ENCODE data around the gene TSPOAP1. TPM values are rescaled to one million over a fixed set of nuclear protein-coding genes. Genes with fewer than 3 reads are reported as not detected.

Gene TSPOAP1
- polyA plus RNA-seq, 1 of the 3 experiments (the other 2 are of a cell fraction), result 0.79 TPM

GRCh38 chr17:58351831-58352595, 23.4 kb upstream of the TSPOAP1 start, which contains the start of gene SUPT4H1:
SUPT4H1 (minus strand) TSS chr17:58352201; CDS start chr17:58352135, 66 bp downstream.
- Histone ChIP-seq H3K4me1 (ENCODE audit: control insufficient read depth in 1 of 2, insufficient read depth in 2 of 2, low read depth in 1 of 2, low read length in 1 of 2) (peaks cover 0 to 10% of the 10 kb centered on the region in 2 experiments; a peak in 2 of 4 replicates), H3K27ac (ENCODE audit: low read depth in 2 of 2, low read length in 1 of 2) (peak within 1 kb of the TSS; percentile 69 to 80), H3K79me2 (ENCODE audit: insufficient read depth) (peaks cover 16% of the 10 kb centered on the region), H3K27me3 (ENCODE audit: insufficient read depth) (no peaks in the 10 kb centered on the region), H3K4me3 (ENCODE audit: low read depth in 2 of 2, low read length in 1 of 2) (peak within 1 kb of the TSS; percentile 74 to 99), H3K9ac (peak within 1 kb of the TSS; percentile 86), H3K9me2 (no peaks in the 10 kb centered on the region), H4K20me1 (ENCODE audit: insufficient read depth) (no peaks in the 10 kb centered on the region), H3K4me2 (peak within 1 kb of the TSS; percentile 98), H3K36me3 (replicated peaks in 1 of 2; ENCODE audit: control insufficient read depth in 1 of 2, insufficient read depth in 2 of 2, low read length in 1 of 2) (peaks cover 28 to 40% of the 10 kb centered on the region in 2 experiments), H3K9me3 (no peaks in the 10 kb centered on the region), H3F3A (replicated peaks; ENCODE audit: insufficient read depth) (peaks cover 5% of the 10 kb centered on the region), H2AFZ (ENCODE audit: low read depth) (peak within 1 kb of the TSS; percentile 96)
- ChIA-PET POLR2A (interaction anchor here (0.6 to 4.4 kb wide), 22 partner anchors 8 to 502 kb away, joined by 3 to 57 read pairs (median 6); partner anchors contain the start of genes MRPS23, MTMR4, RNF43 and TSPOAP1), CTCF (interaction anchor here (0.8 to 5.3 kb wide), 13 partner anchors 9 to 102 kb away, joined by 3 to 27 read pairs (median 4); partner anchors contain the start of gene RNF43)
- TF ChIP-seq, protein P1, sequence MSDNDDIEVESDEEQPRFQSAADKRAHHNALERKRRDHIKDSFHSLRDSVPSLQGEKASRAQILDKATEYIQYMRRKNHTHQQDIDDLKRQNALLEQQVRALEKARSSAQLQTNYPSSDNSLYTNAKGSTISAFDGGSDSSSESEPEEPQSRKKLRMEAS (IDR thresholded peaks at IDR 0.05; ENCODE audit: low read depth), result peak; percentile 87; the same call in 1 of the 2 replicates
- TF ChIP-seq RCOR1 (IDR thresholded peaks at IDR 0.05; ENCODE audit: low read length) (peak; percentile 38; the same call in 1 of the 2 replicates), EP300 (IDR thresholded peaks at IDR 0.05; ENCODE audit: borderline replicate concordance in 1 of 2, low read depth in 1 of 2, low read length in 1 of 2) (peak; percentile 1 to 51; a peak in 2 of 4 replicates), MXI1 (IDR thresholded peaks at IDR 0.05; ENCODE audit: low read depth, low read length) (peak; percentile 90), RFX5 (IDR thresholded peaks at IDR 0.05; ENCODE audit: low read length) (no peak), TEAD4 (IDR thresholded peaks at IDR 0.05; ENCODE audit: borderline replicate concordance, insufficient read depth) (no peak), GATA2 (CRISPR knock-in tag; IDR thresholded peaks at IDR 0.05) (0 out of 2 replicates have a peak, but pooled peaks have one; percentile 4), YY1 (IDR thresholded peaks at IDR 0.05; ENCODE audit: low read depth) (peak; percentile 69; the same call in 1 of the 2 replicates), ZBTB33 (IDR thresholded peaks at IDR 0.05; ENCODE audit: borderline replicate concordance, low read depth) (peak; percentile 50), SIN3A (IDR thresholded peaks at IDR 0.05; ENCODE audit: borderline replicate concordance, low read depth, low read length) (peak; percentile 80), CHD2 (IDR thresholded peaks at IDR 0.05; ENCODE audit: low read length, partially characterized antibody) (peak; percentile 96), TAF1 (IDR thresholded peaks at IDR 0.05; ENCODE audit: borderline replicate concordance, low read depth, low read length) (peak; percentile 96), EZH2phosphoT487 (IDR thresholded peaks at IDR 0.05; ENCODE audit: borderline replicate concordance, low read depth) (no peak), SMC3 (IDR thresholded peaks at IDR 0.05; ENCODE audit: low read depth, low read length) (no peak), NRF1 (IDR thresholded peaks at IDR 0.05; ENCODE audit: low read depth, low read length) (peak; percentile 78), ELF1 (IDR thresholded peaks at IDR 0.05) (peak; percentile 92), GABPA (IDR thresholded peaks at IDR 0.05; ENCODE audit: low read depth) (peak; percentile 100), MEF2A (IDR thresholded peaks at IDR 0.05; ENCODE audit: borderline replicate concordance, low read depth) (no peak), NFIC (IDR thresholded peaks at IDR 0.05; ENCODE audit: borderline replicate concordance) (peak; percentile 71), TCF12 (IDR thresholded peaks at IDR 0.05) (peak; percentile 50; the same call in 1 of the 2 replicates), FOXJ3 (CRISPR knock-in tag; IDR thresholded peaks at IDR 0.05) (no peak), POLR2AphosphoS5 (IDR thresholded peaks at IDR 0.05; ENCODE audit: low read depth, low read length) (peak; percentile 97)
- TF ChIP-seq, protein P2, sequence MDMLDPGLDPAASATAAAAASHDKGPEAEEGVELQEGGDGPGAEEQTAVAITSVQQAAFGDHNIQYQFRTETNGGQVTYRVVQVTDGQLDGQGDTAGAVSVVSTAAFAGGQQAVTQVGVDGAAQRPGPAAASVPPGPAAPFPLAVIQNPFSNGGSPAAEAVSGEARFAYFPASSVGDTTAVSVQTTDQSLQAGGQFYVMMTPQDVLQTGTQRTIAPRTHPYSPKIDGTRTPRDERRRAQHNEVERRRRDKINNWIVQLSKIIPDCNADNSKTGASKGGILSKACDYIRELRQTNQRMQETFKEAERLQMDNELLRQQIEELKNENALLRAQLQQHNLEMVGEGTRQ (IDR thresholded peaks at IDR 0.05; ENCODE audit: borderline replicate concordance, low read depth, low read length), result no peak
- 1% methylated on average over 56 of the region's 60 CpGs for WGBS (ENCODE audit: low lambda C conversion rate)
- peak; percentile 99 for DNase-seq

Measured in SK-N-SH (cell line).